ENCODE results near the gene RAB3IL1.

Gene RAB3IL1

DNA sequence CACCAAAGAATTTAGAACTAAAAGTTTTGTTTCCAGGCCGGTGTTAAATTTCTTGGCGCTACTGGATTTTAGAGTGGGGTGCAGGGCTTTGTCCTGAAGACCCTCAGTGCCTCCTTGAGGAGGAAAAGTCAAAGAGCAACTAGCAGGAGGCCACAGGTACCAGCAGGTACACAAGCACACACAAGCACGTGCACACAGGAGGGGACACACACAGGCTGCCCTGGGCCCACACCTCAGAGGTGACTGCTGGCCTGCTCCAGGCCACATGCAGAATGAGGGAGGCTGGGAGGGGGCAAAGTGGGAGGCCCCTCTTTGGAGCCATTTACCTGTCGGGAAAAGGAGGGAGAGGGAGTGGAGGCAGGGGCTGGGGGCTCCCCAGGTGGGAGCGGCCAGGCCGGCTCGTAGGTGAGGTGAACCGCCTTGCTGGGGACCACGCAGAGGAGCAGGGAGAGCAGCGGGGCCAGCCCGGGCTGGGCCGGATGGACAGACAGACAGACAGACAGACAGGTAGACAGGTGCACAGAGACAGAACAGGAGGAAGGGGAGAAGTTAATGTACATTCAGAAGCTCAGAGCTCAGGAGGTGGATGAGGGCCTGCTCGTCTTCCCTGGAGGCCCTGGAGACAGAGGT lies 12.2 kb downstream of the RAB3IL1 start:
- no peak for DNase-seq

DNA sequence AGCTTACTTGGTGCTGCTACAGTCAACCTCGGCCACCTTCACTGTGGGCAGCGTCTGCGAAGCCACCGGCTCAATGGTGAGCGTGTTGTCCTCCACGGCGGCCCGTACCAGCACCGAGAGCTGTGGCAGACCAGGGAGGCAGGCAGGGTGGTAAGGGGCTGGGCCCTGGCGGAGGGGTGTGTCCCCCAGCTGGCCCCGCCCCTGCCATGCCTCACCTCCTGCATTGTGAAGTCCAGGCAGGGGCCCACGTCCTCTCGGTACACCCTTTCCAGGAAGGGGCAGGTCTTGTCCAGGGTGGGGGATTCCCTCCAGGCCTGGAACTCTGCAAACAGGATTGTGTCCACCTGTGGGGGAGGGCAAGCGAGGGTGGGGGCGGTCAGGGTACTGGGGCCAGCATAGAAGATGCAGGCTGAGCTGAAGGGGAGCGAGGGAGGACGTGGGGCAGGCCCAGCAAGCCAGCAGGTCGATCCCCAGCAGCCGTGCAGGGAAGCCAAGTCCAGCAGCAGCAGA lies 12.8 kb downstream of the RAB3IL1 start:
- peak; percentile 65 for DNase-seq

DNA sequence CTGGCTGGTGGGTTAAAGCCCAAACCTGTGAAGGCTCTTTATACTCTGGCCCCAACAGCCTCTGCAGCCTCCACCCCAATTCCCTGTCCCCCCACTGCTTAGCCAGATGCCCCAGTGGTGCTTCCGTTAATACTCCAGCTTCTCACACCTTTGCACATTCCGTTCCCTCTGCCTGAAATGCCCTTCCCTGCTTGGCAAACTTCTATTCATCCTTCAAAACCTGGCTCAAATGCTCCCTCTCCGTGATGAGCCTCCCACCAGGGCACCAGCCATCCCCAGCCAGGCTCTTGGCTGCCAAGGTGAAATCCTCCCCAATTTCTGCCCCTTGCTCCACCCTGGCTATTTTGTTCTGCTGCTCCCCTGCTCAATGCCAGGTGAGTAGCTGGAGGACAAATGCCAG lies 13.5 kb downstream of the RAB3IL1 start:
- no peak for DNase-seq

DNA sequence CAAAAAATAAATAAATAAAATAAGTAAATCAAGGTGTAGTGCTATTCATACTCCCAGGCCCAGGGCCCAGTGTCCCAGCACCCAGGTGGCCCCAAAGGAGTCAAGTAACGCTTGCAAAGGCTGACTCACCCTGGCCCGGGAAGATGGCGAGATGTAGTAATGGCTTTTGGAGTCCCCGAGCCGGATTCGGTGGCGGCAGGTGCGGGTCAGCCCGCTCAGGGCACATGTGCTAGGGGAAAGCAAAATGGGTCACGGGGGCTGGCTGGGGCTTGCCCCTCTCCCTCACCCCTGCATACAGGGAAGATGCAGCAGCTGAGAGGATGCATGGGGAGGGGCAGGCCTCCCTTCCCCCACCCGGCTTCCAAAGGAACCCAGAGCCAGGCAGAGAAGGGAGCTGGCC lies 15.1 kb downstream of the RAB3IL1 start:
- DNase-seq: no peak

DNA sequence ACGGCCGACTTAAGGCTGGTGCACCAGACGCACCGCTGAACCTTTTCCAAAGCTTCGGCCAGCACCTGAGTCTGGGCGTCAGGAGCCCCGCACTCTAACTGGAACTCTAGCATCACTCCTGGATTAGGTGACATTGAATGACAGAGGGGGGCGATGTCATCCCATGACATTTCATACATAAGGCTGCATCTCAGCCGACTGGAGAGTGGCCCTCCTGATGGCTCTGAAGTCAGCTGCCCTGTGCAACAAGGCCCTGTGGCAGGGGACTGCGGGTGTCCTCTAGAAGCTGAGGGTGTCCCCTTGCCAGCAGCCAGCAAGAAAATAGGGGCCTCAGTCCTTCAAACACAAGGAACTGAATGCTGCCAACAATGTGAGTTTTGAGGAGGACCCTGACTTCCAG lies 16.0 kb downstream of the RAB3IL1 start:
- DNase-seq: no peak

DNA sequence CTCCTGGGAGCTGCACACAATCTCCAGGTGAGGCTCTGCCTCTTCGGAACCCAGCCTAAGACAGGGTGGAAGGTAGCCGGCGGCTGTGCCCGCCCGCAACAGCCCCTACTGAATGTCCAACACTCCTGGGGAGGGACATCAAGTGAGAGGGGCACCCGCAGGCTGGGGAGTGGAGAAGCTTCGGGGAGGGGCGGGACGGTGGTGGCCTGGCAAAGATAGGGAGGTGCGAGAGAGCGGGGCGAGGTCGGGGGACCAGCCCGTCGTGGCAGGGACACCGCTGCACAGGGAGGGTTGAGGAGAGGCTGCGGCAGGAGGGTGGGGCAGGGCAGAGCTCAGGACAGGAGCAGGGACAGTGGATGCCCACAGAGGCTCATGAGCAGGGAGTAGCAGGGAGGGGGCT lies 17.1 kb downstream of the RAB3IL1 start:
- DNase-seq: no peak

DNA sequence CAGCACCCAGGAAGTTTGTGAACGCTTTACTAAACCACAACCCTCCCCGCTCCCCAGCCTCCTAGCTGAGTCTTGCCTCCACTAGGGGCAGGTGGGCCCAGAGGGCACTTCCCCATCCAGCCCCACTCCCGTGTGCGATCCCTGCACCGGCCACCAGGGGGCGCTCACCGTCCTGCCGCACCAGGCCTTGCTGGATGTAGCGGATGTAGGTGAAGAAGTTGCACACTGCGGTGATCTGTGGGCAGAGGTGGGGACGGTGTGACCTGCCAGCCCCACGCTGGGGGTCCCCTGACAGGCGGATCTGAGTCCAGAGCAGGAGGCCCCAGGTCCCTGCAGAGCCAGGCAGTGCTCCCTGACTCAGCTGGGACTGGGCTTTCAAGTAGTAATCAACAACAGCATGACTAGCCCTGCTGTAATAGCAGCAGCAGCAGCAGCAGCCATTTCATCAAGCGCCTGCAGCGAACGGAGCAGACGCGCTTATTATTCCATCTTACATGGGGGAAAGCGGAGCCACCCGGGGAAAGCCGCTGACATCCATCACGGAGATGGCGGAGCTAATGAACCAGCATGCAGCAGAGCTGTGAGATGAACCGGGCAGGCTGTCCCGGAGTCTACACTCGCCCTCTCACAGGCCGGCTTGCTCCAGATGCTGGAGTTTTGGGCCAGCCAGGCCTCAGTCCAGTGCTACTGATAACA lies 18.1 kb downstream of the RAB3IL1 start:
- DNase-seq: peak; percentile 78

DNA sequence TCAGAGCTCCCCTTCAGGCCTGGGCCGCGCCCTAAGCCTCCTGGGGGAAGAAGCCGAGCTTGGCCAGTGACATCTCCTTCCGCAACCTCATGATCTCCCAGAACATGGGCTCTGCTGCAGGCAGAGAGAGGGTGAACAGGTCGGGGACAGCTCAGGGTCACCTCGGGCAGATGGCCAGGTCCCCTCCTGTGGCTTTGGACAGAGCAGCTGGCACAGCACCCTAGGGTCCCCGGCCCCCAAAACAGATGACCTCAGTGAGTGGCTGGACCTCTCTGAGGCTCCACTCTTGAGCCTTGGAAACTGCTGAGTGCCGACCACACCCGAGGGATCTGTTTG lies 19.2 kb downstream of the RAB3IL1 start:
- no peak for DNase-seq

DNA sequence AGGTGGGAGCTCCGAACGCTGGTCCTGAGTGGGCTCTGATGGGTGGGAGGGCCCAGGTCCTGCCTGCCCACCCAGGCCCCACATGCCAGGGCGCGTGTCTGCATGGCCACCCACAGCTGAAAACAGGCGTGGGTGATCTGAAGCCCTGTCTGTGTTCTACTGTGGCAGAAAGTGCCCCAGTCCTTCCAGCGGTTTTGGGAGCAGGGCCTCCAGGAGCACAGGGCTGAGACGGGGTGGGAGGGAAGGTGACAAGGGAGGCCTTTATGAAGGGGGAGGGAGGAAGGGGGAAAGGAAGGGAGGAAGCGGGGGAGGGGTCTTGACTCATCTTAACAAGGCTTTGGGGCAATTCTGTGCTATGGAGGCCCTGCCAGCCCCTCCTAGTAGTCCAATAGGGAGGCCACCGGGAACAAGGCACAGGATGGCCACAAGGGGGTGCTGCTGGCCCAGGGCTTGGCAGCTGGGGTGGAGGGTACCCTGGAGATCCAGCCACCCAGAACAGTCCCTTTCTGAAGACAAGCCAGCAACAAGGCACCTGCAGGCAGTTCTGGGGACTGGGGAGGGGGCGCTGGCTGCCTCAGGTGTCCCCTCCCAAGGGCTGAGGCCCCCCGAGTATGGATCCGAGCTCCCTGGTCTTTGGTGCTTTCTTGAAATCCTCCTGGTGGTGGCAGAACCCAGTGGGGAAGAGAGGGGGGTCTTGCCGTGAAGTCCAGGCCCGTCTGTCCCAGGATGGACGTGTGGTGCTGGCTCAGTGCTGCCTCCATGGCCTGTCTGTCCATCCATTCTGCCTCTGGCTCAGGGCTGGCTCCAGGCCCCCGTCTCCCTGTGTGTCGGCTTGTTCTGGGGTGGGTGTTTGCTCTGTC lies 19.7 kb downstream of the RAB3IL1 start:
- peak; percentile 48 for DNase-seq

DNA sequence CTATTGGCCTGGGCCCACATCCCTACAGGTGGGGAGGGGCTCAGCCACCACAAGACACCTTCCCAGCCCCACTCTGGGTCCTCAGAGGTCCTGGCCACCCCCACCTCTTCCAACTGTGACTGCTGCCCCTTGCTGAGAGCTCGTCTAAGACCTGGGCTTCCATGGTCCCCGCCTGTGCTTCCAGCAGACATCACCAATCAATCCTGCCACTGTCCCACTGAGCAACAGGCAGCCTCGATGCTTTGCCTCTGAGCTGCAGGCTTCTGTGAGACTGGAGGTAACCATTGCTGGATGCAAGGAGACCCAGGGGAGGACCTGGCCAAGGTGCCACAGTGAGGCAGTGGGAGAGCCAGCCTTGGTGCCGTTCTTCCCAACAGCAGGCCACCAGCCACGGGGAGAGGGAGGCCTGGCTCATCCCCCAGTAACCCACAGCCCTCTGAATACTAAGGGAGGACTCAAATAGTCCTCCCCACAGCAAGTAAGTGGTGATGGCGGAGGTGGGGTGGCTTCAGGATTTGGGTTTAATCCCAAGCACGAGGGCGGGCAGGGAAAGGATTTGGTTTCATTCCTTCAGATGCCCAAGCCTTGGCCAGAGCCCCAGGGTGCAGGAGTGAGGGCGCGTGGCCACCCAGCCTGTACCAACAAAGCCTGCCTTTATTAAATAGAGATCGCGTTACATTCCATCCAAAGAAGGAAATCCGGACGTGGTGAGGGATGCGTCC lies 20.5 kb downstream of the RAB3IL1 start:
- no peak for DNase-seq

DNA sequence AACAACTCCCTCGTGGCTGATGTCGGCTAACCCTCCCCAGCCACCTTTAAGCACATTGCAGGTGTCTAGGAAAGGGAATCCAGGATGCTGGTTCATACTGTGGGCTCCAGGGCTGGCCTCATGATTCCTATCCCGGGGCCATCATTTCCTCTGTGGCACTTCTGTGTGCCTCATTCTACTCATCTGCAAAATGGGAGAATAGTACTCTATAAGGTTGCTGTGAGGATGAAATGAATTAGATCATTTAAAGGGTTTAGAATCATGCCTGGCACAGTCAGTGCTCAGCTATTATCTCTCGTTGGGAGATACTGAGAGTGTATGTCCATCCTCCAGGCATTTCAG lies 21.7 kb downstream of the RAB3IL1 start:
- DNase-seq: no peak

DNA sequence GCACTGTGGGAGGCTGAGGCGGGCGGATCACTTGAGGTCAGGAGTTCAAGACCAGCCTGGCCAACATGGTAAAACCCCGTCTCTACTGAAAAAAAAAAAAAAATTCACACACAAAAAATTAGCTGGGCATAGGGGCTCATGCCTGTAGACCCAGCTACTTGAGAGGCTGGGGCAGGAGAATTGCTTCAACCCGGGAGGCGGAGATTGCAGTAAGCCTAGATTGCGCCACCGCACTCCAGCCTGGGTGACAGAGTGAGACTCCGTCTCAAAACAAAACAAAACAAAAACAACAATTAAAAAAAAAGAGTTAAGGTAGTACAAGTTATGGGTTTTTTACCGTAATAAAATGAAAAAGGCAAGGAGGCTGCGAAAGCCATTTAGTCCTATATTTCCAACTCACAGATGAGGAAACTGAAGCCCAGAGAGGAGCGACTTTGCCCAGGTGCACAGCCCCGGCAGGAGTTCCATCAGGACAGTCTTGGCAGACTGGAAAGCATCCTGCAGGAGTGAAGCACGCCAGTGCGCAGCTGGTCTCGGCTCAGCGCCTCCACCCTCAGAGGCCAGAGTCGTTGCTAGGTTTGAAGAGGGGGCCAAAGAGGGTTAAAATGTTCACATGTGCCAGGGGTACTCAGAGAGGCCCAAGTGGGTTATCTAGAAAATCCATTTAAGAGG lies 22.2 kb downstream of the RAB3IL1 start:
- no peak for DNase-seq

DNA sequence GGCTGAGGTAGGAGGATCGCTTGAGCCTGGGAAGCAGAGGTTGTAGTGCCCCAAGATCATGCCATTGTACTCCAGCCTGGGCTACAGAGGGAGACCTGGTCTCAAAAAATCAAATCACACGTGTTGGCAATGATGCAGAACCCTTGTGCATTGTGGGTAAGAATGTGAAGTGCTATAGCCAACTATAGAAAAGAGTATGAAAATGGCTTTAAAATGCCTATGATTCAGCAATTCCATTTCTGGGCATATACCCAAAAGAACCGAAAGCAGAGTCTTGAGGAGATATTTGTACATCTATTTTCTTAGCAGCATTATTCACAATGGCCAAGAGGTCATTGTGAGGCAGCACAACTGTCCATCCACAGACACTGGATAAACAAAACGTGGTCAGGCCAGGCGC lies 23.4 kb downstream of the RAB3IL1 start:
- DNase-seq: no peak

DNA sequence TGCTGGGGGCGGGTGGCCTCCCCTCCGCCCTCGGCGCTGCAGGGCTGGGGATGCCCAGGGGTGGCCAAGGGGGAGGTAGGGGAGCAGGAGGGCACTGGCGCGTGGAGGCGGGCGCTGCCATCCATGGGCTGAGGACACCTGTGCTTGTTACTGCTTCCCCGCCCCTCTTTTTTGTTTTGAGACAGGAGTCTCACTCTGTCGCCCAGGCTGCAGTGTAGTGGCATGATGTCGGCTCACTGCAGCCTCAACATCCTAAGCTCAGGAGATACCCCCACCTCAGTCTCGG lies 25.3 kb downstream of the RAB3IL1 start:
- DNase-seq: no peak

DNA sequence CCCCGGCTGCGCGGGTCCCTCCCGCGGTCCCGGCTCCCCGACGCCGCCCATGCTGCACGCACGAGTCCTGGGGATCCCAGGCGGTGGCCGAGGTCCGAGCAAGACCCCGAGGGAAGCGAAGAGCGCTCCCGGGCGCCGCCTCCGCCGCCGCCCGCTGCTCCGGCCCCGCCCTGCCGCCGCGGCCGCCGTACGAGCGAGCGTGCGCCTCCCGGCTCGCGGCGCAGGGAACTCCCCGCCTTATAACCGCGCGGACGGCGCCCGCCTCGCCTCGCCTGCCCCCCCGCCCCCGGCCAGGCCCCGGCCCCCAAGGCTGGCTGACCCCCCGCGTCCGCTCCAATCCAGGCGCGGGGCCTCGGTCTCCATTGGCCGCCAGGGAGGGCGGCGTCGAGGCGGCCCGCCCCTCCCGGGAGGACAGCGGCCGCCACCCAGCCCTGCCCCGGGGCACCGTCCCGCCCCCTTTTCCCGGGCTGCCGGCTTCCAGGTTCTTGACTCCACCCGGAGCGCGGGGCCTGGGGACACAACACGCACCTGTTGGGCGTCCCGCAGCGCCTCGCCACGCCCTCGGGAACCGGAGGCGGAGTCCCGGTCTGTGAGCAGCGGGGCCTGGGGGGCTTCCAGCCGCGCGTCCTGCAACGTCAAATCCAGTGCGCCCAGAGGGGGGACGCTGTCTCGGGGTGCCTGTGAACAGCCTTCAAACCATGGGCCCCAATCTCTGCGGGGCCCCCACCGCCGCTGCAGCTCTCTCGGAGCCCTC lies 25.9 kb downstream of the RAB3IL1 start, which contains the start of gene FADS3:
Gene FADS3 (minus strand): TSS at position 215 of the 754 bp plus-strand sequence. CDS start 164 bp downstream, at position 51.
- peak; percentile 82 for DNase-seq

DNA sequence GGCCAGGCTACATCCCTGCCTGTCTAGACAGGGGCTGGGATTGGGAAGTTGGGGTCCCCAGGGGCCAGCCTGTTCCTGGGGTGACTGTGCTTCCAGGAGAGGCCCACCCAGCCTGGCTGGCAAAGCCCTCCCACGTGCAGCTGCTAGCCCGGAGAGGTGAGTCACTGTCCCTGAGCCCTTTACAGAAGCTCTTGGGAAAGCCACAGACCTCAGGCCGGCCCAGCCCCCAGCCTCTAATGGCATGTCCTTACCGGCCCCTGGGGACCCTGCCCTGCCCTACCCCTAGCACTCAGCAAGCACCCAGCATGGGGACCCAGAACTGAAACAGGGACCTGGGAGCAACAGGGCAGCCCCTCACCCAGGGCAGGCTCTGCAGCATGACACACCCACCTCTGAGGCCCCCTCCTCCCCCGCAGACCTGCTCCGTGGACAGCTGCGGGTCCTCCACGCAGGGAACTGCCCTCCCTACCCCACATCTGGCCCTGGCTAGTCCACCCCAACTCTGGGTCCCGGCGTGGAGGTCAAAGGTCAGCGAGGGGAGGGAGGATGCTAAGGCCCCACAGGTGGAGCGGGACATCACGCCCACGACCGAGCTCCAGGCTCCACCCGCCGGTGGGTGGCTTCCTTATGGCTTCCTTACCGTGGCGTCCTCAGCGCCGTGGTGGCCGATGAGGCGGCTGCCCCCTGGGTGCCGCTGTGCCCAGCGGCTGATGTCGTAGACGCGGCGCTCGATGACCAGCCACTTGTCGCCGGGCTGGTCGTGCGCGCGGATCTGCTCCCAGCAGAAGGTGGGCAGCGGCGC lies 26.6 kb downstream of the RAB3IL1 start:
- DNase-seq: peak; percentile 44

DNA sequence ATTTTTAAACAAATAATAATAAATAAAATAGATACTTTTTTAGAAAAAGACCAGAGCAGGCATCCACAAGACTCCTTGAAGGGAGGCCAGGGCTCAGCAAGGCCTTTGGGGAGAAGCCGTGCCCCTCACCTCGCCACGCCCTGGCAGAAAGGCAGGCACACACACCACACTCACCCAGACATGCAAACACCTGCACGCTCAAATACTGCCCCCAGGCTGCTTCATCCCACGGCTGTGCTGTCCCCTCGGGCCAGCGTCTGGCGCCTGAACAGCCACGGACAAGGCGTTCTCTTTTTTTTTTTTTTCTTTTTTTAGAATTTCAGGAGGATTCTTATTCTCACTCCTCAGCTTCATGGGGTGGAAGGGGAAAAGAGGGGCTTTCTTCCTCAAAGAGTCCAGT lies 27.5 kb downstream of the RAB3IL1 start:
- no peak for DNase-seq

DNA sequence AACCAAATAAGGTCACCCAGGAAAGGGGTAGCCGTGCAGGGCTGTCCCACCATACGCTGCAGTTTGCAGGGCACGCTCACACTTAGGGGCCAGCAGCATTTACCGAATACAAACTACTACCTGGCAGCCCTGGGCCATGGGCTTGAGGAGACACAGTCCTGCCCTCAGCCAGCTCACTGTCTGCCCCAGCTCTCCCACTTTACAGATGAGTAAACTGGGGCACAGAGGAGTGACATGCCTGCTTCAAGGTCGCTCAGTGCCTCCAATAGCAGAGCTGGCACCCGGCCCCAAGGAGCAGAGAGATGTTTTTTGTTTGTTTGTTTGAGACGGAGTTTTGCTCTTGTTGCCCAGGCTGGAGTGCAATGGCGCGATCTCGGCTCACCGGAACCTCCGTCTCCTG lies 28.8 kb downstream of the RAB3IL1 start:
- no peak for DNase-seq

DNA sequence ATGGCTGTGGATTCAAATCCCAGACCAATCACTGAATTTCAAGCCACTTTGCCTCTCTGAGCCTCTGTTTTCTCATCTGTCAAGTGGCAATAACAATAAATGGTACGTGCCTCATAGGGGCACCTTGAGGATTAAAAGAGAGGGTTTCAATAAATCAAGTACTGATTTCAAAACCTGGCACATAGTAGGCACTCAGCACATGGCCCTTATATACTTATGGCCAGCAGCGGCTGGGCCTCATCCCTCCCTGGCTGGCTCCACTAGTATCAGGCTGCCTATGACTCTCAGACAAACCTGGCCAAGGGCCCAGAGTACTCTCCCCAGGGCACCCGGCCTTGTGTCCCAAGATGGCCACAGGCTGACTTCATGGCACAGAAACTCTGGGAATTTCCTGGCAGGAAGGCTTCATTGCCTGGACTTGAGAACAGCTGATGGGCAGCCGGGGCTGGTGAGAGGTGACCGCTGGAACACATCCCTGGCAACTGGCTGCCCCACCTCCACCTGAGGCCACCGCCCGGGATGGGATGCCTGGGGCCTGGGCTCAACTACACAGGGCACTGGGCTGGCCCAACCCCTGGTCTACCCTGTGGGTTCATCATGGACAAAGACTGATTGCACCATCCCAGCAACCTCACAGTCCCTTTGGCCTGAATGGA lies 29.4 kb downstream of the RAB3IL1 start:
- DNase-seq: no peak

DNA sequence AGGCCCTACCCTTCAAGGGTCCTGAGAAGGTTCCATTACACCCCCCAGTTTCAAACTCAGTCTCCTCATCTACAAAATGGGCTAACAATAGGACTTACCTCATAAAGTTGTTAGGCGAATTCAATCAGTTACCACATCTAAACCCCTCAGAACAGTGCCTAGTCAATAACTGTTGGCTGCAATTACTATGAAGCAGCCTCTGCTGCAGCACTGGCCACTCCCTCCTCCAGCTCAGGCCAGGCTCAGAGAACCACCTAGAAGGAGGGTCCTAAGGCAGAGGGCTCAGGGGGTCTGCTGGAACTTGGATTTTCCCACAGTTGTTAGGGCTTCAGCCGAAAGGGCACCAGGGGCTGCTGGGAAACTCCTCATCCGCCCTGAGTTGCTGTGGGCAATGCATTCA lies 30.7 kb downstream of the RAB3IL1 start:
- DNase-seq: no peak
